NT2/D1 (cell line): ENCODE data around the gene NEURL4.

Experiments
- DNase-seq: peaks from one replicate; pipeline ENCODE4 v3.0.0-alpha.2; 2011; ENCODE audit warnings: low read depth, low spot score
- H3K27me3 ChIP-seq: 2 replicates; pipeline ENCODE4 v1.6.0; 2011; ENCODE audit warnings: mild to moderate bottlenecking; ENCODE audit not compliant: insufficient read length, insufficient read depth
- H3K36me3 ChIP-seq: 2 replicates; pipeline ENCODE4 v1.6.1; 2011; ENCODE audit warnings: mild to moderate bottlenecking, low read length, mixed read lengths; ENCODE audit not compliant: insufficient read depth, insufficient read length
- H3K4me1 ChIP-seq: 2 replicates; pipeline ENCODE4 v1.5.1; 2011; ENCODE audit not compliant: insufficient read depth, insufficient read length
- H3K4me3 ChIP-seq: 2 replicates; pipeline ENCODE4 v1.5.1; 2011; ENCODE audit warnings: low read depth; ENCODE audit not compliant: insufficient read length
- H3K9ac ChIP-seq: 2 replicates; pipeline ENCODE4 v1.6.0; 2011; ENCODE audit warnings: low read depth; ENCODE audit not compliant: insufficient read length
- H3K9me3 ChIP-seq: 2 replicates; pipeline ENCODE4 v1.5.1; 2011; ENCODE audit warnings: mild to moderate bottlenecking, low read length; ENCODE audit not compliant: insufficient read depth
- SUZ12 ChIP-seq: IDR thresholded peaks from 2 replicates; pipeline ENCODE4 v1.6.1; 2011; ENCODE audit not compliant: insufficient read length, insufficient read depth; ENCODE audit errors: extremely low read depth
- YY1 ChIP-seq: IDR thresholded peaks from 2 replicates; pipeline ENCODE4 v1.6.1; 2011; ENCODE audit not compliant: insufficient read length, insufficient read depth
- ZNF274 ChIP-seq: IDR thresholded peaks from 2 replicates; pipeline ENCODE4 v1.6.1; 2011; ENCODE audit warnings: mild to moderate bottlenecking, low read depth, low read length

The NEURL4 gene

DNA sequence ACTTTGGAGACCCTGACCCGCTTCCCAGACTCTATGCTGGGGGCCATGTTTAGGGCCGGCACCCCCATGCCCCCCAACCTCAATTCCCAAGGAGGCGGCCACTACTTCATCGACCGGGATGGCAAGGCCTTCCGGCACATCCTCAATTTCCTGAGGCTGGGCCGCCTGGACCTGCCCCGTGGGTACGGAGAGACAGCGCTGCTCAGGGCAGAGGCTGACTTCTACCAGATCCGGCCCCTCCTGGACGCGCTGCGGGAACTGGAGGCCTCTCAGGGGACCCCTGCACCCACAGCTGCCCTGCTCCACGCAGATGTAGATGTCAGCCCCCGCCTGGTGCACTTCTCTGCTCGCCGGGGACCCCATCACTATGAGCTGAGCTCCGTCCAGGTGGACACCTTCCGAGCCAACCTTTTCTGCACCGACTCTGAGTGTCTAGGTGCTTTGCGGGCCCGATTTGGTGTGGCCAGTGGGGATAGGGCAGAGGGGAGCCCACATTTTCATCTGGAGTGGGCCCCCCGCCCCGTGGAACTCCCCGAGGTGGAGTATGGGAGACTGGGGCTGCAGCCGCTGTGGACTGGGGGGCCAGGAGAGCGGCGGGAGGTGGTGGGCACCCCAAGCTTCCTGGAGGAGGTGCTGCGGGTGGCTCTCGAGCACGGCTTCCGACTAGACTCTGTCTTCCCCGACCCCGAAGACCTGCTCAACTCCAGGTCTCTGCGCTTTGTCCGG is 23.9 kb upstream of the NEURL4 start:
- peaks cover 4% of the 10 kb centered on the region for H3K27me3 ChIP-seq
- TF ChIP-seq YY1 (no peak), ZNF274 (no peak), SUZ12 (no peak)
- H3K4me3 ChIP-seq, result no peak overlapping the region
- H3K9ac ChIP-seq, result peak overlapping the region; percentile 91
- H3K4me1 ChIP-seq, result peaks cover 19% of the 10 kb centered on the region
- no peak for DNase-seq
- H3K36me3 ChIP-seq, result no peaks in the 10 kb centered on the region
- H3K9me3 ChIP-seq, result no peaks in the 10 kb centered on the region

DNA sequence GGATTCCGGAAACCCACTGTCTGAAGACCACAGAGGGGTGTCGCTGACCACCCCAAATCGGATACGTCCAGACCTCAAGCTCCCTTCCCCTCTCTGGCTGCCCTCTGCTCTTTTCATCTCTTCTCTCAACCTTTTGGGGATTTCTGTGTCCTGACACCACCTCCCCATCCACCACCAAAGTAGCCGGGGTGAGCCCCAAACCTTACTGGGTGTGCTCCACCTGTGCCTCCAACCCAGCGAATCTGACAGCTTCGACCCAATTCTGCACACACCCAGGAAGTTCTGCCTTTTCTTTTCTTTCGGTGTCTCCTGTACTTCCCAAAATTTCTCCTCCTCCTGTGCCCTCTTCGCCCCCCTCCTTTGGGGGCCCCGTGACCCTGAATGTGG is 23.4 kb upstream of the NEURL4 start:
- Histone ChIP-seq H3K4me3 (peak overlapping the region; percentile 81), H3K4me1 (peaks cover 19% of the 10 kb centered on the region), H3K36me3 (no peaks in the 10 kb centered on the region), H3K27me3 (peaks cover 4% of the 10 kb centered on the region), H3K9me3 (no peaks in the 10 kb centered on the region), H3K9ac (peak overlapping the region; percentile 91)
- no peak for DNase-seq
- TF ChIP-seq ZNF274, result no peak
- TF ChIP-seq SUZ12, result no peak
- no peak for TF ChIP-seq YY1

DNA sequence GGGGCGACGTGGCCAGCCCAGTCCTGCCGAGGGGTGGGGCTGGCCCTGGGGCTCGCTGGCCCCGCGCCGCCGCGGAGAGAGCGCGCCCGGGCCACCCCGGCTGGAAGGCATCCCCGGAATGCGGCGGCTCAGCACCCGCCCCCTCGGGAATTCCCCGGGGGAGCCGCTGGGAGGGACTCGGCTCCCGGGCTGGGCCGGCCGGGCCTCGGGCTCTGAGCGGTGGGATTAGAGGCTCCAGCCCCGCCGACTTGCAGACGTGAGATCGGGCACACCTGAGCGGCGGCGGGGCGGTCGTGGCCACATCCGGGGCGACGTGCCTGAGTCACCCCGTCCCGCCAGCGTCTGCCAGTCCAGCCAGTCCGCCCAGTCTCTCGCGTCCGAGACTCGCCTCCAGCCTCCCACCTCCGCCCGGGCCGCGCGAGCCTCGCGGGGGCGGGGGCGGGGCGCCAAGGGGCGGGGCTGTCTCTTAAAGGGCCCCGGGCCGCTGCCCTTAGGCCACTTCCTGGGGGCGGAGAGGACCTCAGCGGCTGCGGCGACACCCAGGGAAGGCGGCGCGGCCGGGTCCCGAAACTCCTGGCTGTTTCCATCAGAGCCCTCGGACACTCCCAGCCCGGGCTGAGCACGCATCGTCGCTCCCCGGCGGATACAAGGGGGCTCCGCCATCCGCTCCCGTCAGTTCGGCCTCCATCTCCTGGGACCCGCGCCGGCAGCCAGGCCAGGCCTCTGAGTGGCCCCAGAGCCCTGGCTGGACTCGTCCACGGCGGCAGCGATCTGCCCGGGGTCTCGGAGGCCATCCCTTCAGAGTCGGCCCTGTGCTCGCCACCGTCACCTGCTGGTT is 22.7 kb upstream of the NEURL4 start, which contains the start of gene KCTD11:
KCTD11 (plus strand) TSS at position 498 of the 838 bp plus-strand sequence.
- DNase-seq, result no peak
- Histone ChIP-seq H3K9ac (peak within 1 kb of the TSS; percentile 91), H3K36me3 (no peaks in the 10 kb centered on the region), H3K4me3 (peak within 1 kb of the TSS; percentile 81), H3K27me3 (peaks cover 4% of the 10 kb centered on the region), H3K4me1 (peaks cover 19% of the 10 kb centered on the region), H3K9me3 (no peaks in the 10 kb centered on the region)
- no peak for TF ChIP-seq SUZ12
- no peak for TF ChIP-seq YY1
- no peak for TF ChIP-seq ZNF274

DNA sequence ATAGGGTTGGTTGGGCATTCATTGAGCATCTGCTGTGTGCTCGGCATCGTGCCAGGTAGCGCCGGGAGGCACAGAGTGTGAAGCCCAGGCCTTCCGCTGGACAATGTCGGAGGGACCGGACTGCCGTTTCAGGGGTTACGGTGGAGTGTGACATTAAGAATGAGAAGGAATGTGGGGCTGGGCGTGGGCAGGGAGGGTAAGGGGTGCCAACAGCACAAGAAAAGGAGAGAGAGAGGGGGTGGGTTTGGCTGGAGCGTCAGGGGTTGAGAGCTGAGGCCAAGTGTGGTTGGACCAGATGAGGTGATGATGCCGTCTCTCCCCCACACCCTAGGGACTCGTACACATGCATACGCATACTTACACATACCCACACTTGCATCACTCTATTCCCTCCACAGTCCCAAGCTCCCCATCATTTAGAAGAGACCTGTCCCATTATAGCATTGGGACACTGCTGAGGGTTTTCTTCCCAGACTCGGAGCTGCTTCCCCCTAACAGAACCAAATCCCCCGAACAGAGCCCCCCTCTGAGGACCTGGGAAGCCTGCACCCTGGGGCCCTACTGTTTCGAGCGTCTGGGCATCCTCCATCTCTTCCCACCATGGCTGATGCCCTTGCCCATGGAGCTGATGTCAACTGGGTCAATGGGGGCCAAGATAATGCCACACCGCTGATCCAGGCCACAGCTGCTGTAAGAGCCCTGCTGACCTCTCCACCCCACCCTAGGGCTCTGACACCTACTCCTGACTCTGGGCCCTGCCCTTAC is 19.5 kb upstream of the NEURL4 start:
- Histone ChIP-seq H3K36me3 (no peaks in the 10 kb centered on the region), H3K9me3 (no peaks in the 10 kb centered on the region), H3K4me3 (no peak overlapping the region), H3K9ac (no peak overlapping the region), H3K27me3 (no peaks in the 10 kb centered on the region), H3K4me1 (peaks cover 13% of the 10 kb centered on the region)
- DNase-seq, result no peak
- no peak for TF ChIP-seq ZNF274
- no peak for TF ChIP-seq YY1
- no peak for TF ChIP-seq SUZ12

DNA sequence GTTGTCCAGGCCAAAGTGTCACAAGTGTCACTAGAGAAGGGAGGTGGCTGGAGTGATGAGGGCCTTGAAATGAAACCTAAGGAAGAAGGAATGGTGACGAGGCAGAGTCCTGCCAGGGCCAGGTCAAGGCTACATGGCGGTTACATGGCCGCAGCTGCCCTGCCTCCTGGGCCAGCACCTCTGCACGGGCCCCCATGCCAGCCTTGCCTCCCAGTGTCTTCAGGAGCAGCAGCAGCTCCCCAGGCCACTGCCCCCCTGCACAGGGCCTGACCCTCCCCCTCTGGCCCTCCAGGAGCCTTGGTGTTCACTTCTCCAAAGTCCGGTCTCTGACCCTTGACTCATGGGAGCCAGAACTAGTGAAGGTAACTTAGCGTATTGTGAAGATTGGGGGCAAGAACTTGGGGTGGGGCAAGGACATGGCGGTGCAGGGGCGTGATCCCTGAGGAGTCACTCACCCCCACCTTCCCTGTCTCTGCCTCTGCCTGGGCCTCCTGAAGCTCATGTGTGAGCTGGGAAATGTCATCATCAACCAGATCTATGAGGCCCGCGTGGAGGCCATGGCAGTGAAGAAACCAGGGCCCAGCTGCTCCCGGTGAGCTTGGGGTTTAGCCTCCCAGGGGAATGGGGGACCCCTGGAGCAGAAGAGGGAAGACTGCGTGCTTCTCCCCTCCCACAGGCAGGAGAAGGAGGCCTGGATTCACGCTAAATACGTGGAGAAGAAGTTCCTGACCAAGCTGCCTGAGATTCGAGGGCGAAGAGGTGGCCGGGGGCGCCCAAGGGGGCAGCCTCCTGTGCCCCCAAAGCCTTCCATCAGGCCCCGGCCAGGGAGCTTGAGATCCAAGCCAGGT is 18.7 kb upstream of the NEURL4 start:
- TF ChIP-seq ZNF274 (no peak), YY1 (no peak), SUZ12 (no peak)
- DNase-seq, result no peak
- H3K4me1 ChIP-seq, result peaks cover 13% of the 10 kb centered on the region
- H3K27me3 ChIP-seq, result no peaks in the 10 kb centered on the region
- H3K9me3 ChIP-seq, result no peaks in the 10 kb centered on the region
- no peaks in the 10 kb centered on the region for H3K36me3 ChIP-seq
- no peak overlapping the region for H3K4me3 ChIP-seq
- no peak overlapping the region for H3K9ac ChIP-seq

DNA sequence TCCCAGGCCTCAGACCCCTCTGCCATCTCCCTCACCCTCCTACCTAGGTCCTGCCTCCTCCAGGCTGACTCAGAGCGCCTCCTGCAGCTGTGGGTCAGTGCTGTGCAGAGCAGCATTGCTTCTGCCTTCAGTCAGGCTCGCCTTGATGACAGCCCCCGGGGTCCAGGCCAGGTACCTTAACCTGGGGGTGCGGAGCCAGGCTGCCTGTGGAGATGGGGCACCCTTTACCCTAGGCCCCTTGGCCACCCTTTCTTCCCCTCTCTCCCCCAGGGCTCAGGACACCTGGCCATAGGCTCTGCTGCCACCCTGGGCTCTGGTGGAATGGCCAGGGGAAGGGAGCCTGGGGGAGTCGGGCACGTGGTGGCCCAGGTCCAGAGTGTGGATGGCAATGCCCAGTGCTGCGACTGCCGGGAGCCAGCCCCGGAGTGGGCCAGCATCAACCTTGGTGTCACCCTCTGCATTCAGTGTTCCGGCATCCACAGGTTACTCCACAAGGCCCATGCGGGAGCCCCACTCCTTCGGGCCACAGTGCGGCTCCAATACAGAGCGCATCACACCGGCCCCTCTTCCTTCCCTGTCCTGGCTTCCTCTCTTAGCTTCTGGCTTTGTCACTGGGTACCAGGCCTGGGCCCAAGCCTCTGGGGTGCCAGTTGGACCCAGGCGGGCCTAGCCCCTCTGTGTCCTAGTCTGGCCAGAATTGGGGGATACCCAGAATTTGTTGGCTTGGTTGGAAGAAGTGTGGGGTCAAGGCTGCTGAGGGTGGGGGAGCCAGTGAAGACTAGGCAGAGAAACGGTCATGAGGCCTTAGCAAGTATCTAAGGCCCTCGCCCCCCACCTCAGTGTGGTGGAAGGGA is 17.9 kb upstream of the NEURL4 start:
- Histone ChIP-seq H3K9ac (no peak overlapping the region), H3K36me3 (no peaks in the 10 kb centered on the region), H3K4me3 (no peak overlapping the region), H3K9me3 (no peaks in the 10 kb centered on the region), H3K4me1 (peaks cover 9% of the 10 kb centered on the region), H3K27me3 (no peaks in the 10 kb centered on the region)
- TF ChIP-seq SUZ12 (no peak), YY1 (no peak), ZNF274 (no peak)
- DNase-seq, result no peak
